Nucleus accumbens (tissue), 56 donors: ENCODE data around the gene MARCKS.
"Not testable (repeated sequence)": the region's sequence is repeated elsewhere in the genome, so short reads cannot be mapped to it uniquely, and the experiment has no call there.

Experiments used
- DNase-seq, 56 donors: peaks; one replicate each; lab custom pipeline; 2025; lab: John Stamatoyannopoulos, UW

Gene MARCKS

GRCh38 chr6:113881478-113881980 lies 24.4 kb downstream of the MARCKS start:
- DNase-seq, result no peak

GRCh38 chr6:113882336-113883022 lies 25.3 kb downstream of the MARCKS start:
- no peak for DNase-seq

- no peak for DNase-seq
Measured at GRCh38 chr6:113884011-113884410, 26.9 kb downstream of the MARCKS start.

GRCh38 chr6:113886512-113886911 lies 29.4 kb downstream of the MARCKS start:
- DNase-seq, result no peak

- DNase-seq, result no peak
Measured at GRCh38 chr6:113888493-113888892, 31.3 kb downstream of the MARCKS start.

GRCh38 chr6:113888956-113889630 lies 31.9 kb downstream of the MARCKS start:
- no peak for DNase-seq

- no peak for DNase-seq
Measured at GRCh38 chr6:113893451-113893850, 36.3 kb downstream of the MARCKS start.

GRCh38 chr6:113893866-113894265 lies 36.7 kb downstream of the MARCKS start:
- no peak for DNase-seq

- DNase-seq, result no peak
Measured at GRCh38 chr6:113894712-113895674, 37.8 kb downstream of the MARCKS start.

- no peak for DNase-seq
Measured at GRCh38 chr6:113901482-113901881, 44.3 kb downstream of the MARCKS start.

- no peak for DNase-seq
Measured at GRCh38 chr6:113903666-113904330, 46.7 kb downstream of the MARCKS start.

- DNase-seq, result no peak
Measured at GRCh38 chr6:113907102-113907815, 50.1 kb downstream of the MARCKS start.

- no peak for DNase-seq
Measured at GRCh38 chr6:113908801-113909200, 51.7 kb downstream of the MARCKS start.

GRCh38 chr6:113909224-113909856 lies 52.2 kb downstream of the MARCKS start:
- peak in 1 of 56 donors; percentile 4 for DNase-seq

- DNase-seq, result not testable (repeated sequence)
Measured at GRCh38 chr6:113910285-113910684, 53.1 kb downstream of the MARCKS start.
